Measurements from ENCODE around the gene USP2.

Gene USP2

DNA sequence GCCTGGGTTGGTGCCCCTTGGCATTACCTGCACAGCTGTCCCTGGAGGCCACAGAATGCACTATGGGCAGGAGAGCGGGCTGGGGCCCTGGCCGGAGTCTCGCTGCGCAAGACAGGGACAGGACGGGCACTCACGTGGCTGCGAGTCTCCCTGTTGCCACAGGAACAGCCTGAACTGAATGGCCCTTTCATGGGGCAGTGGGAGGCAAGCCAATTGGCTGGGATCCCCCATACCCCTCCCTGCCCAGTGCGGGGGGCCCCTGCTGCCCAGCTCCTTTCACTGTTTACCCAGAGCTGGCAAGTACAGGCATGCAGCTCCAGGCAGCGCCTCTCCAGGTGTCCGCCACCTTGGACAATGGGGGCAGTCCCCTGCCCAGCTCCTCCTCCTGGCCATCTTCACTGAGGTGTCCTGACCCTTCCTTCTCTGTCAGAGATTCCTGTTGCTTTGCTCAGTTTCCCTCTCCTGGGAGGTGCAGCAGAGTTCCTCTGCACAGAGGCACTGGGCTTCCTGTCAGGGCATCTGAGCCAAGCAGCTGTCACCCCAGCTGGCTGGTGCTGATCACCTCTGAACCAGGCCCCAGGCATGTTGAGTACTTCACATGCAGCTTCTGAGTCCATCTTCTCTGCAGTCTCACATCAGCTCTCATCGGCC is 5.2 kb downstream of the USP2 start:
- no peak for DNase-seq

DNA sequence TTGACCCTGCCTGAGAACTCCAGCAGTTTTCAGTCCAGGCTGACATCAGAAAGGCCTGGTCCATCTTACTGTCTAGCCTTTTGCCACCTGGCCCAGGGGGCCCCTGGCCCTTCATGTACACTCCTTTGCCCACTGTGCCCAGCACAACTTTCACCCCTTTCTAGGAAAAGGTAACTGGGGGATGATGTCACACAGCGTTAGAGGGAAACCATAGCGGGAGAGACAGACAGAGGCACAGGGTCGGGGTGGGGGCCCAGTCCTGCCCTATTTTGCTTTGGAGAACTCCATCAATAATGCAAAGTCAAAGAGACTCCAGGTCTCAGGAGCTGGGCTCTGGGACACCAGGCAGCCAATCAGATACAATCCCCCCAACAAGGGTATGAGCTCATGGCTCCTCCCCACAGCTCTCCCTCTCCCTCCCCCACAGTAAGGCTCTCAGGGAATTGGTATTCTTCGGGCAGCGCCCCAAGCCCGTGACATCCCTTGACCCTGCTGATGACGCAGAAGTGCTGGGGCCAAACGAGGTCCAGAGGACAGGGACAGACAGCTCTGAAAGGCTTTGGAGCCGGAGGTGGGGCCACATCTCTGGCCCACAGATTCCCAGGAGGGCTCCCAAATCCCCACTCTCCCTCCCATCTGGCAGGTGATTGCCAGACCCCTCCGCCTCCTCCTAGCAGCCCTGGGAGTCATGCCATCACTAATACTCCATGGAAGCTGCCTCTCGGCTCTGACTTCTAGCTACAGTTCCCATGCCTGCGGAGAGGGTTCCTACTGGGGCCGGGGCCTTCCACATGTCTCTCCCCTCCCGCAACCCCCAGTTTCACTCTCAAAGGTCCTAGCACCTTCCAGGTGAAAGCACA is 5.9 kb downstream of the USP2 start:
- DNase-seq, result no peak

DNA sequence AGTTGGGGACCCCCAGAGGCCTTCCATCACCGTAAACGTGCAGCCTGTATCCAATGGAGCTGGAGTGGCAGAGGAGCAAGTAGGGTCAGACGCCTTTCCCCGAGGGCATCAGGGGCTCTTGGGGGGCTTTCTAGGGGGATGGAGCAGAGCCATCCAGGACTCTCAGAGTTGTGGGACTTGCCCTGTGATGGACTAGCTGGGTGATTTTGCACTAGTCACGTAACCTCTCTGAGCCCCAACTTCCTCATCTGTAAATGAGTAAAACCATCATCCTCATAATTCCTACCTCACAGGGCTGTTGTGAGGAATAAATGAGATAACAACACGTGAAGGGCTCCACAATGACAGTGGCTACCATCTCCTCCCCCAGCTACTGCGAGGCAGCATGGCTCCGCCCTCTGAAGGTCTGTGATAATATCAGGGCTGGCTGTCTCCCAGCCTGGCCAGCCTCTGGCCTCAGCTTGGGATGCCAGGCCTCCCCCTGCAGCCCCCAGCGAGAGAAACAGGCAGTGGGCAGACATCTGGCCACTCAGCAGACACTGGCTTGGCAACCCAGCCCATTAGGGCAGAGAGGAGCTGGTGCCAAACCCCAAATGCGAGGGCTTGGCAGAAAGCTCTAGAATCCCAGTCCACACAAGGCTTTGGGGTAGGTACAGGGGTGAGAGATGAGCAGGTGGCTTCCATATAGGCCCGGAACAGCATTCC is 6.7 kb downstream of the USP2 start:
- DNase-seq, result no peak

- peak; percentile 27 for DNase-seq
Measured at GRCh38 chr11:119373921-119374631, 7.4 kb downstream of the USP2 start.

- no peak for DNase-seq
Measured at GRCh38 chr11:119373059-119373920, 8.2 kb downstream of the USP2 start.

GRCh38 chr11:119372260-119373058 is 9.0 kb downstream of the USP2 start:
- DNase-seq, result no peak

GRCh38 chr11:119371778-119372182 is 9.7 kb downstream of the USP2 start:
- no peak for DNase-seq

DNA sequence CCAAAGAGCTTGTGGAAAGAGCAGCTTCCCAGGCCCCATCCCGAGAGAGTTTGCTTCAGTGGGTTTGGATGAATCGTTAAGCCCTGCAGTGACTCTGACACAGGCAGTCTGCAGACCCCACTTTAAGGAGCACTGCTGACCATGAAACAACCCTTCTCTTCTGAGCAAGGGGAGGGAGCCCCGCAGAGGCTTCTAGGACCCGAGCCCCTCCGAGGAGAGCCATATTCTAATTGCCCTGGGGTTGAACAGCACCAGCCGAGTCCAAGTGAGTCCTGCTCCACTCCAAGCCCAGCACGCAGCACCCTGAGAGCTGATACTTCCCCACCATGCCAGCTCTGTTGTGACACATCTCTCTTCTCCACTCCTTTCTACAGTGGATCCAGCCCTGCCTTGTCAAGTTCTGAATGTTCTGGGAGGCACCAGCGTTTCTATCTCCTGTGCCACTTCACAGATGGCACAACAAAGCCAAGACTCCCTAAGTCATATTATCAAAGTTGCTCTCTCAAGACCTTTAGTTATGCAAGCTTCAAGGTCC is 10.4 kb downstream of the USP2 start:
- DNase-seq, result no peak

DNA sequence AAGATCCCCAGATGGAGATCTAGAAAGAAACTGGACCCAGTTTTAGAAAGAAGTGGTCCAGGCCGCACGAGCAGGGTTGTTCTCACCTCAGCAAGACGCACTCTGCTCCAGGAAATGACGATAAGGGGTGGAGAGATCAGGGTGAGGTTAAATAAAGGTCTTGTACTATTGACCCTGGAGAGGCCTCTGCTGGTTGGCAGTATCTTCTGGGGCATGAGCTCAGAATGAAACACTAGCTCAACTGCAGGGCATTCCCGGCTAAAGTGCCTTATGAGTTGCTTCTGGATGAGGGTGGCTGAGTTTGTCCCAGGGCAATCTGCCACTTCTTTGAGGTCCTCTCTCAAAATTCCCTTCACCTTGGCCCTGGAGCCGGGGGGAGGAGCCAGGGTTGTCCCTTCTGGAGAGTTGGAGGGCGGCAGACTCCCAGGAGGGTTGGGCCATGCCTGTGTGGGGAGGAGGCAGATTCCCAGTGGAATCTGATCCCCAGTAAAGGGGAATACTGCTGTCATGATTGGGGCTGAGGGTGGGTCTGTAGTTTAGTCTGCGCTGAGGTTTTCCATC is 10.9 kb downstream of the USP2 start:
- no peak for DNase-seq

DNA sequence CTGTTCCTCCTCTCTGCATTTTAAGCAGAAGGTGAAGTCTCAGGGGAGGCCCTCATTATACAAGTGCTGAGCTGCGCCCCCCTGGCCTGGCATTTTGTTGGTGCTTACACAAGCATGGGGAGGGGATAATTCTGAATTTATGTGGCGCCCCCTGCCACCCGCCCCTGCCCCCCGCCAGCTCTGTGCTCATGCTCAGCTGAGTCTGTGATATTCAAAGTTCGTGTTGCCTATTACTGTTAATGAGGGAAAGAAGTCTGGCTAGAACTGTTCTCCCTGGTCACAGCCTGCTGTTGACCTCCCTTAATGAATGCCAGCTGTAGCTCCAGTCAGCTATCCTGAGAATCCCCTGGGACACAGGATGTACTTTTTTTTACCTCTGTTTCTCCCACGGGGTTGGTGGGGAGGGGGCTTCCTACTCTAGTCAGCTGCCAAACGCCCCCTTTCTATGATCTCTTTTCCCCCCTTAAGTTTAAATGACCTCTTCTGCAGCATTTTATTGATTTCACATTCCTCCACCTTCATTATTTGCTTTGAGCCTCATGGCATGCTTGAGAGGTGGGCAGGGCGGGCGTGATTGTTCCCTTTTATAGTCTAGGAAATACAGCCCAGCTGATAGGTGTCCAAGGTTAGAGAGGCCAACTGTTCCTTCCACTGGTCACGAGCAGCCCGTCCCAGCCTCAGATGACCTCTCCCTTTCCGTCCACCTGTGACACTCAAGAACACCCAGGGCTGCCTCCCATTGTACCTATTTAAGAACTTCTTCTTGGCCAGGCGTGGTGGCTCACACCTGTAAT is 12.2 kb downstream of the USP2 start:
- DNase-seq, result no peak

DNA sequence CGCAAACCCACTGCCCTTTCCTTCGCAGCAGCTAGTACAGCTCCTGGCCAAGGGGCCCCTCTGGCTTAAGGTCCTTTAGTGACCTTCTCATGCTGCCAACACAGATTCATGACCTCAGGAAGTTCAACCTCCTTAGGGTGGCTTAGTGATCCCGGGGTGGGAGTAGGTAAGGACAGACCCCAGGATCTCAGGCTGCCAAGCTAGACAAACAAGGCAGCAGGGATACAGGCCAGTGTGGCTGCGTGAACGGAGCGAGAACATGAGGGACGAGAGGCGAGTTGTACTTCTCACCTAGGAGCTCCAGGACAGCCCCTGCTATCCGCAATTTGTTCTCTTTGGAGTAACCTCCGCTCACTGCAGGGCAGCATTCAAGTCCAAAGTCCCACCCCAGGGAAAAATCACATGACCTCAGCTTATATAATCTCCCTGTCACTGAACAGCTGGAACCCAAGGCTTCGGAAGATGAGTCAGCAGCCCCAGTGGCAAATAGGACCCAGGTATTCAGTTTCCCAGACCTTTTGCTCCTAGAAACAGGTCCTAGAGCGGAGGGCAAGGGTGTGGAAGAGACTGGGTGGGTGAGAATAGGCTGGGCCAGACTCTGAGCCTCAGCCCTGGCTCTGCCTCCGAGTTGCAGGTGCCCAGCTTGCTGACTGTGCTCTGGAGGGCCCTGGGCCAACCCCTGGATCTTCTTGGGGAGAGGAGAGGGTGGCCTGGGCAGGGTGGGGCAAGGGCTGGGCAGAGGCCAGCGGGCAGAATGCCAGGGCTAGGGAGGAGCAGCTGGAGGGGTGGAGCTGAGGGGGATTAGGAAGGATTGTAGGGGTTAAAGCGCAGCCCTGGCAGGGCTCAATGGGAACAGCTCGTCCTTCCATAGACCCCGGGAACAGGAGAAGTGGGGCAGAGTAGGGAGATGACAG is 13.1 kb downstream of the USP2 start:
- DNase-seq, result no peak

GRCh38 chr11:119367661-119368120 is 13.8 kb downstream of the USP2 start:
- no peak for DNase-seq

GRCh38 chr11:119366690-119367620 is 14.5 kb downstream of the USP2 start:
- no peak for DNase-seq

DNA sequence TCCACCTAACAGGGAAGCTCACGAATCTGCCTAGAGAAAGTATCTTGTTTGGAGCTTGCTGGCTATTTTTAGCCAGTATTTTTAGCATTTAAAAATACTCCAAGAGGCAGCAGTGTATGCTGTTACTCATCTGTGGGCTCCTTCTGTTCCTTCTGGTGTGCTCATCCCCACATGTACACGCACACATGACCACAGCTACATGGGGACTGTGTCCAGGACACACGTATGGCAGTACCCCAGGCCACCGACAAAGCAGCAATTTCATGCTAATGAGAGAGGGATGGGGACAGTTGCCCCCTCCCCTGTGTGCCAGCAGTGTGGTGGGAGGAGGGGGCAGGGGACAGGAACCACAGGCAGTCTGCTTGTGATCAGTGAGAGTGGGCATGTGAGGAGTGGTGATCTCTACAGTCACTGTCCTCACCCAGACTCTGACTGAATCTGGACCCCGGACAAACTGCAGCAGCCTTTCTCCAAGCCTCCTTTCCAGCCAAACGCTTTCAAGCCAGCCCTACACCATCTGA is 16.4 kb downstream of the USP2 start:
- no peak for DNase-seq

GRCh38 chr11:119363851-119364590 is 17.5 kb downstream of the USP2 start:
- DNase-seq, result no peak
